GM18498 (cell line): Measurements from ENCODE around the gene NPPB.
A peak's percentile ranks its signal among the peaks of the same experiment; 100 is the strongest.
"Not testable (repeated sequence)": the region's sequence is repeated elsewhere in the genome, so short reads cannot be mapped to it uniquely, and the experiment has no call there.

ENCODE experiments used
- ATAC-seq: cut with Tn5 transposase; IDR thresholded peaks from one replicate; pipeline ENCODE4 v1.9.1; 2021; ENCODE audit warnings: mild to moderate bottlenecking, moderate library complexity; ENCODE audit not compliant: unreplicated experiment

Gene NPPB

GRCh38 chr1:11858613-11858967 is at the start of gene NPPB:
NPPB (minus strand) TSS chr1:11858945; CDS start chr1:11858833, 112 bp downstream.
- no peak for ATAC-seq

DNA sequence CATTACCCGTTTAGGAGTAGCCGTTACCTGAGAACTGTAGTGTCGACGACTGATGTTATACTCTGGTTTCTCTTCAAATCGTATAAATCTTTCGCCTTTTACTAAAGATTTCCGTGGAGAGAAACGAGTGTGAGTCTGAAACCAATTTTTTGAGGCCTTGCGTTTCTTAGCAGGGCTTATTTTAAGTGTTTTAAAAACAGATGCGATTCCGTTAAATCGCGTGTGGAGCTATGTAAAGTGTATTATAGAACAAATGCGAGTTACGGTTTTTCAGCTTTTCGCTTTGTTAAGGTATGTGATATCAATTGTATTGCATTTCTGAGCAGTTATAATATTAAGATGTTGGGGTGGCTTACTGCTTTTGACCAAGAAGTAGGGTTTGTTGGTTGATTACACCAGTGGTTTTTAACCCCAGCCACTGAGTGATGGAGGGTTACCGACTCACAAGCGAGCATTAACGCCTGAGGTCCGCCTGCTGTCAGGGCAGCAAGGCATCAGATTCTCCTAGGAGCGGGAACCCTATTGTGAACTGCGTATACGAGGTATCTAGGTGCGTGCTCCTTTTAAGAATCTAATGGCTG is 49.4 kb upstream of the NPPB start:
- ATAC-seq: peak; percentile 53

GRCh38 chr1:11907275-11908094 is 48.7 kb upstream of the NPPB start:
- ATAC-seq: peak; percentile 45

DNA sequence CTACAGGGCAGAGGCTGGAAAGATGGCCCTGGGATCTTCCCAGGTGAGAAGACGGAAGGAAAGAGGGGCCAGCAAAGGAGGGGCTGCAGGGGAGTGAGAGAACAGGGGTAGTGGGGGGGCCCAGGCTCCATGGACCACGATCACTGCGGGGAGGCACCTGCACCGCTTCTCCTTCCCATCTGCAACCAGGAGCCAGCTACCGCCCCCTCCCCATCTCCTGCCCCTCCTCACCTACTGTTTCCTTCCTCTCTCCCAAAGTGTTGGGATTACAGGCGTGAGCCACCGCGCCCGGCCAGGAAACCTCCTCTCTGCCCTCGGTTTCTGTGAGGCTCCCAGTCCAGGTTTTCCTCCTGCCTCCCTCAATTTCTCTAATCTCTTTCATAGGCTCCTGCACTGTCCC is 48.1 kb upstream of the NPPB start:
- ATAC-seq: no peak

DNA sequence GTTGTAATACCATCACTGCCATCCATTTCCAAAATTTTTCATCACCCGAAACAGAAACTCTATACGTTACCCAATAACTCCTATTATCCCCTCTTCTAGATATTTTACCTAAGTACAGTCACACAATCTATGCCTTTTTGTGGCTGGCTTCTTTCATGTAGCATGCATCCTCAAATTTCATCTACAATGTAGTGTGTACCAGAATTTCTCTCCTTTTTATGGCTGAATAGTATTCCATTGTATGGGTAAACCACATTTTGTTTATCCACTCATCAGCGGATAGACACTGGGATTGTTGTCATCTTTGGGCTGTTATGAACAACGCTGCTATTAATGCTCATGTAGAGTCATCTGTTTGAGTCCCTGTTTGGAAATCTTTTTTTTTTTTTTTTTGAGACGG is 46.2 kb upstream of the NPPB start:
- no peak for ATAC-seq

GRCh38 chr1:11904156-11904555 is 45.4 kb upstream of the NPPB start:
- not testable (repeated sequence) for ATAC-seq

DNA sequence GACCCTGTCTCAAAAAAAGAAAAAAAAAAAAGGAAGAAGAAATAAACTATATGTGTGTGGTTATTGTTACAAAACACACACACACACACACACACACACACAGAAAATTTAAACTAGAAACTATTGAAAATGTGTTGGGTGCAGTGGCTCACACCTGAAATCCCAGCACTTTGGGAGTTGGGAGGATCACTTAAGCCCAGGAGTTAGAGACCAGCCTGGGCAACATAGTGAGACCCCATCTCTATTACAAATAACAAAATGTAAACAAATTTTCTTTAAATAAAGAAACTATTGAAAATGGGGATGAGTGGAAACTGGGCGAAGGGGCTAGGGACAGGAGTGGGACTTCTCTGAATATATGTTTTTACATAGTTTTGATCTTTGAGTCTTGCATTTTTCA is 44.5 kb upstream of the NPPB start:
- ATAC-seq: no peak

DNA sequence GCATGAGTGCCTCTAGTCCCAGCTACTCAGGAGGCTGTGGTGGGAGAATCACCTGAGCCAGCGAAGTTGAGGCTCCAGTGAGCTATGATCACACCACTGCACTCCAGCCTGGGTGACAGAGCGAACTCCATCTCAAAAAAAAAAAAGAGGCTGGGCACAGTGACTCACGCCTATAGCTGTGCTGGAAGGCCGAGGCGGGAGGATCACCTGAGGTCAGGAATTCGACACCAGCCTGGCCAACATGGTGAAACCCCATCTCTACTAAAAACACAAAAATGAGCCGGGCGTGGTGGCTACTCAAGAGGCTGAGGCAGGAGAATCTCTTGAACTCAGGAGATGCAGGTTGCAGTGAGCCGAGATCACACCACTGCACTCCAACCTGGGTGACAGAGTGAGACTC is 42.7 kb upstream of the NPPB start:
- ATAC-seq: not testable (repeated sequence)

DNA sequence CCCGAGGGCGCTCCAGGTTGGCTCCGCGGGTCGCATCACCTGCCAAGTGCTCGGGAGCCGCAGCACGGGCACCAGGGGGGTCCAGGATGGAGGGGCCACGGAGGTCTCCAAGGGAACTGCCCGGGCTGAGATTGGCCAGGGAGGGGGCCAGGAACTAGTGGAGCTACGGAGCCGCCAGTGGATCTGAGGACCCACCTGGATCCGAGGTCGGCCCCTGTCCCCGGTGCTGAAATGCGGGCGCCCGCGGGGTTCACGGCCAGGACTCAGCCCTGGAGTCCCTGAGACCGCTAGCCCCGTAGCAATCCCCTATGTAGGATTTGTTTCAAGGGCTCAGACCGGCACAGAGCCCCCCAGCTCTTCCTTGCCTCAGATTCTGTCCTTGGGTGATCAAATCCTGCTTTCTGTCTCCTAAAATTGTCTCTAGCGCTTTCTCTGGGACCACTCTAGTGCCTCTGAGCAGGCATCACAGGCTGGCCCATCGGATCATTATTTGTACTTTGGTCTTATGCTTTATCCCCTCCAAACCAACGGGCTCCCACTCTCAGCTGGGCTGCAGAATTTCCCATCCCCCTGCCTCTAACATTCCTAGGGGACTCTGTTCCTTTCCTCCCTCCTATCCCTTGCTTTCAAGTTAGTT is 40.2 kb upstream of the NPPB start:
- ATAC-seq: no peak

DNA sequence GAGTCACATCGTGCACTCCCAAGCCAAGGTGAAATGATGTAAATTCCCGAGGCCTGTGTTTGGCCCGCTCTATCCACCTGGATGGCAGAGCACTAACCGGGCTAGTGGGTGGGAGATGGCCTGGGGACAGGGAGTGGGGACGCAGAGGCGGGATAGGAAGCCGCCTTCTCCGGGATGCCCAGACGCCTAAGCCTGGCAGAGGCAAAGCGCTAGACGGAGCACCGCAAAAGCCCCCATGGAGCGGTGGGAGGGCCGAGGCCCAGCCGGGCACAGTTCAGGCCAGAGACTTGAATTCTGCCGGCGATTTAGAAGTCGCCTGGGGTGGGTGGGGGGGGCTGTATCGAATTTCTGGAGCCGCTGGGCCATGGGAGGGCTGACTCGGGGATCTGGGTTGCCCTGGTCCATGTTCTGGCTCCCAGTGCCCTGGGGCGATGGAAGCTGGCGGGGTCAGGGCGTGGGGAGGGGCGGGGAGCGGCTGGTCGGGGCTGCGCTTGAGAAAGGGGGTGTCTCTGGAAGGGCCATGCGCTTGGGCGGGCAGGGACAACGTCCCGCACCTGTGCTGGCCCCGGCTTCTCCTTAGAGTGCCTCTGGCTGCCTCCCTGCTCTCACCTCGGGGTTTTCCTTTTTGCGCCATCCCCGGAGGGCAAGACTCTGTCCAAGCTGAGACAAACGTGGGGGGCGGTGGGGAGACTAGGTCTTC is 39.5 kb upstream of the NPPB start:
- no peak for ATAC-seq

DNA sequence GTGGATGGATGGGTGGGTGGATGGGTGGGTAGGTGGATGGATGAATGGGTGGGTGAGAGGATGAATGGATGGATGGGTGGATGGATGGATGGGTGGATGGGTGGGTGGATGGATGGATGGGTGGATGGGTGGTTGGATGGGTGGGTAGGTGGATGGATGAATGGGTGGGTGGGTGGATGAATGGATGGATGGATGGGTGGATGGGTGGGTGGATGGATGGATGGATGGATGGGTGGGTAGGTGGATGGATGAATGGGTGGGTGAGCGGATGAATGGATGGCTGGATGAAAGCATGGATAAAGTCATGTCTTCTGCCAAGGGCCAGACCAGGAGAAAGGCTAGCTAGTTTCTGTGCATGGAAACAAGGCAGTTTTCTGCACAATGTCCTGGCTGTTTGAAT is 35.8 kb upstream of the NPPB start:
- ATAC-seq: not testable (repeated sequence)

- ATAC-seq: no peak
These were observed 35.1 kb upstream of the NPPB start for GRCh38 chr1:11893907-11894251.

- ATAC-seq: no peak
These were observed 32.9 kb upstream of the NPPB start for GRCh38 chr1:11891433-11892186.

DNA sequence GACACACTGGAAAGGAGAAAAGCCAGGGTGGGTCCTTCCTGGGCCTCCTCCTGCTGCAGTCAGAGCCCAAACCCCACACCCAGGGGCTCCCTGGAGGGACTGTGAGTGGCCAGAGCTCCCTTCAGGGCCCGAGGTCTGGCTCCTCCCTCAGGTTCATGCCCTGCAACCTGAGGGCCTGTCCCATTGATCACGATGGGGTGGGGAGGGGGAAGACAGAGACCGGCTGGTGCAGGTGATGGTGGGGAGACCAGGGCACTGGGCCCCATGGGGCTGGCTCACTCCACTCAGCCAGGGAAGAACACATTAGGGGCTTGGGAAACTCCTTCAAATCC is 30.1 kb upstream of the NPPB start:
- ATAC-seq: no peak

GRCh38 chr1:11888206-11888876 is 29.6 kb upstream of the NPPB start:
- ATAC-seq: no peak

DNA sequence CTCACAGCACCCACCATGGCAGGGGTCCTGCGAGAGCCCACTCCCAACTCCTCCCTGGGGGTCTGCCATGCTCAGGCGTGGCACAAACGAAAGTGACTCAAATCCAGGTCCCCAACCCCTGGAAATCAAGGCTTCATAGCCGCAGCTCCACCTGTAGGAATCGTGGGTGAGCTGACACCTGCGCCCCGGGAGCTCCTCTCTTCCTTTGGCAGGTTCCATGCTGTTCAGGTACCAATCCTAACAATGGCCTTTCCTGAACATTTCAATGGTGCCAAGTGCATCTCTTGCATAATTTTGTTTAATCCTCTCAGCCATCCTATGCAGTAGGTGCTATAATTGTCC is 28.9 kb upstream of the NPPB start:
- no peak for ATAC-seq

GRCh38 chr1:11886986-11887665 is 28.4 kb upstream of the NPPB start:
- ATAC-seq: no peak

DNA sequence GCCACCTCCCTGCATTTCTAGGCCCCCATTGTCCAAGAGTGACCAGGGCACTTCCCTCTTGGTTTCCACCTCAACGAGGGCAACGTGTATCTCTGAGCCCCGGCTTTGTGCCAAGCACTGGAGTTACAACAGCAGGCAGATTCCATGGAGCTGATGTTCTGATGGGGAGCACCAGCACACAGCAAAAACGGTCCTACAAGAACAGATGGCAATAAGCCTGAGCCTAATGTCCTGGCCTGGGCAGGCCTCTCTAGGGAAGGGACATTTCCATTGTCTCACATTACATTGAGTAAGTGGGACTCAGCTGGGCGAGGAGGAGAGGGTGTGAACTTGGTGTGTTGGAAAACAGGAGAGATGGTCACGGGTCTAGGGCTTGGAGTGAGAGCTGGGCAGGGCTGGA is 27.2 kb upstream of the NPPB start:
- no peak for ATAC-seq

DNA sequence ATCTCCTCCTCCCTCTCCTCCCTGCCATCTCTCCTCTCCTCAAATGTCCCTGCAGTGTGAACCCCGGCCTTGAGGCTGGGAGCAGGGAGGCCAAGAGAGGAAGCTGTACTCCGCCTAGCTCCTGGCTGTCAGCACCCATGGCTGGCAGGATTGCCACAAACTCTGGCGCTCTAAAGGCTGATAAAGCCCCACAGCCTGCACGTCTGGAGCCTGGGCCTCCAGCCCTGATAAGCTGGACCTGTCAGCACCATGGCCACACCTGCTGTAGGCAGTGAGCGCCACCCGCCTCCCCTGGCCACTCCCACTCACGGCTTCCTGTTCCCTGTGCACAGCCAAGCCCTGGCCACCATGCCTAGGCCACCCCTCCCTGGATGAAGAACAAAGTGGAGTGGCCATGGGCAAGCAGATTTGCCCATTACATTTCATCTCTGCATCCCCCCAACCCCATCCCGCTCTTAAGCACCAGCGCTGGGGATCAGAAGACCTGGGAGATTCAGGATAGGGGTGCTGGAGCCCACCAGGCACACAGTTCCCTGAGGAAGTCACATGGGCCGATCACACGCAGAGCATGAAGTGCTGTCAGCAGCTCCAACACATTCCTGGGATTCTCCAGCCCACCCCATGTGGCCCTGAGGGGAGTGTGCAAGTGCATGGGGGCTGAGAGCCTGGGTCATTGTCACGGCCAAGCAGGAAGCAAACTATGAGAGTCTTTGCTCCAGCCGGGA is 24.2 kb upstream of the NPPB start:
- ATAC-seq: no peak
